T-helper 2 cell treated with Interferon-gamma antibody and Interleukin-4, amounts not matched to agents 100 ng/mL and 5 ng/mL, for 36 hours (primary cell): ENCODE measurements around the gene ALG9. TPM values are rescaled to one million over a fixed set of nuclear protein-coding genes. Genes with fewer than 3 reads are reported as not detected.
"Not testable (repeated sequence)": the region's sequence is repeated elsewhere in the genome, so short reads cannot be mapped to it uniquely, and the experiment has no call there.

Source experiments
- intact Hi-C: fragments of 100-400 bp; cut with micrococcal nuclease; formaldehyde crosslinking; loops from one replicate; pipeline ENCODE4 v1.15.1; 2023
- total RNA-seq: library from RNA; stranded (reverse); gene quantifications from 2 replicates; pipeline ENCODE4 v1.2.3, GENCODE V29; 2022

The ALG9 gene
- 31.0 and 31.8 TPM in 2 replicates for total RNA-seq

- intact Hi-C loops = loop anchor here (1.0 to 2.0 kb wide), 6 partner anchors 8 to 409 kb away; partner anchors contain the start of genes CFAP68, DLAT, FDXACB1 and PPP2R1B
Measured at GRCh38 chr11:111870886-111871692, at the start of gene ALG9. TSS of gene ALG9 (minus strand) at chr11:111871581. CDS start at chr11:111871482, 99 bp downstream.

- intact Hi-C loops = no loop called here
Measured at GRCh38 chr11:111920908-111921307, 49.5 kb upstream of the ALG9 start.

GRCh38 chr11:111918390-111919256 lies 47.2 kb upstream of the ALG9 start, which contains the start of gene C11orf52:
TSS of gene C11orf52 (plus strand) at chr11:111918913. CDS start at chr11:111918973, 60 bp downstream.
- intact Hi-C loops = no loop called here

- intact Hi-C loops = no loop called here
Measured at GRCh38 chr11:111917788-111918187, 46.4 kb upstream of the ALG9 start.

GRCh38 chr11:111917312-111917711 lies 45.9 kb upstream of the ALG9 start:
- intact Hi-C loops = no loop called here

- intact Hi-C loops = no loop called here
Measured at GRCh38 chr11:111916768-111917167, 45.4 kb upstream of the ALG9 start.

GRCh38 chr11:111913997-111914396 lies 42.6 kb upstream of the ALG9 start:
- intact Hi-C loops = no loop called here

- intact Hi-C loops = no loop called here
Measured at GRCh38 chr11:111913031-111913861, 41.9 kb upstream of the ALG9 start.

- intact Hi-C loops = no loop called here
Measured at GRCh38 chr11:111912535-111912934, 41.2 kb upstream of the ALG9 start, which contains the start of gene HSPB2. TSS of gene HSPB2 (plus strand) at chr11:111912734. CDS start at chr11:111912830, 96 bp downstream.

GRCh38 chr11:111911563-111912401 lies 40.4 kb upstream of the ALG9 start, which contains the start of gene CRYAB:
TSS of gene CRYAB (minus strand) at chr11:111911770. CDS start at chr11:111911724, 46 bp downstream.
- intact Hi-C loops = no loop called here

- intact Hi-C loops = no loop called here
Measured at GRCh38 chr11:111910676-111911562, 39.5 kb upstream of the ALG9 start.

- intact Hi-C loops = no loop called here
Measured at GRCh38 chr11:111909378-111909777, 38.0 kb upstream of the ALG9 start.

- intact Hi-C loops = no loop called here
Measured at GRCh38 chr11:111908639-111909305, 37.4 kb upstream of the ALG9 start.

GRCh38 chr11:111906680-111907079 lies 35.3 kb upstream of the ALG9 start:
- intact Hi-C loops = no loop called here

- intact Hi-C loops = no loop called here
Measured at GRCh38 chr11:111905411-111905810, 34.0 kb upstream of the ALG9 start.

GRCh38 chr11:111886844-111887243 lies 15.5 kb upstream of the ALG9 start:
- intact Hi-C loops = no loop called here

- intact Hi-C loops = no loop called here
Measured at GRCh38 chr11:111886032-111886431, 14.7 kb upstream of the ALG9 start.

GRCh38 chr11:111885053-111885452 lies 13.7 kb upstream of the ALG9 start:
- intact Hi-C loops = not testable (repeated sequence)
